Adrenal gland (tissue), 5 donors: ENCODE results near the gene WDR91.

ENCODE experiments used
- POLR2A ChIP-seq, 2 donors: fragments of 450-650 bp; IDR thresholded peaks; one replicate each; pipeline ENCODE4 v1.6.1; 2017; ENCODE audit warnings: antibody characterized with exemption in 2 of 2, mild to moderate bottlenecking in 2 of 2, moderate library complexity in 1 of 2
- TF ChIP-seq, protein P1 (sequence below), 6 experiments: fragments of 450-650 bp in 4 of 6; fragments of 200-600 bp in 2 of 6; sonication (generic) in 1 of 6; IDR thresholded peaks; 1 replicate in 5 of 6; 2 replicates in 1 of 6; pipeline versions ENCODE4 v1.5.1 to v1.8.0; 2016 to 2021; ENCODE audit warnings: antibody characterized with exemption in 6 of 6, mild to moderate bottlenecking in 2 of 6, moderate library complexity in 1 of 6
- donor health status: DM: no; HTN: no; CAD: no.

DNA sequence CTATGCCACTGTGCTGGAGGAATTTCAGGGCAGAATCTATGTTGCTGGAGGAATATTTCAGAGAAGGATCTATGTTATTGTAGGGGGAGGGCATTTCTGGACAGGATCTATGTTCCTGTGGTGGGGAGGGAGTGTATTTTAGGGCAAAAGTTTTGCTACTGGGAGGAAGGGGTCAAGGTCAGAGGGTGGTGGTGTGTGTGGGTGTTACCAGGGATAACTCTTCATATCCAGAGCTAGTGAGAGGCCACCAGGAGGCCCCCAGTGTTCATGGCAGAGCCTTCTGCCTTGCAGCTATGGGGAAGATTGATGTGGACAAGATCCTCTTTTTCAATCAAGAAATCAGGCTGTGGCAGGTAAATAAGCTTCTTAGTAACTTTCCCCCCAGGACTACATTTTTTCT lies 20.4 kb upstream of the WDR91 start:
- TF ChIP-seq, protein P1, sequence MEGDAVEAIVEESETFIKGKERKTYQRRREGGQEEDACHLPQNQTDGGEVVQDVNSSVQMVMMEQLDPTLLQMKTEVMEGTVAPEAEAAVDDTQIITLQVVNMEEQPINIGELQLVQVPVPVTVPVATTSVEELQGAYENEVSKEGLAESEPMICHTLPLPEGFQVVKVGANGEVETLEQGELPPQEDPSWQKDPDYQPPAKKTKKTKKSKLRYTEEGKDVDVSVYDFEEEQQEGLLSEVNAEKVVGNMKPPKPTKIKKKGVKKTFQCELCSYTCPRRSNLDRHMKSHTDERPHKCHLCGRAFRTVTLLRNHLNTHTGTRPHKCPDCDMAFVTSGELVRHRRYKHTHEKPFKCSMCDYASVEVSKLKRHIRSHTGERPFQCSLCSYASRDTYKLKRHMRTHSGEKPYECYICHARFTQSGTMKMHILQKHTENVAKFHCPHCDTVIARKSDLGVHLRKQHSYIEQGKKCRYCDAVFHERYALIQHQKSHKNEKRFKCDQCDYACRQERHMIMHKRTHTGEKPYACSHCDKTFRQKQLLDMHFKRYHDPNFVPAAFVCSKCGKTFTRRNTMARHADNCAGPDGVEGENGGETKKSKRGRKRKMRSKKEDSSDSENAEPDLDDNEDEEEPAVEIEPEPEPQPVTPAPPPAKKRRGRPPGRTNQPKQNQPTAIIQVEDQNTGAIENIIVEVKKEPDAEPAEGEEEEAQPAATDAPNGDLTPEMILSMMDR (IDR thresholded peaks at IDR 0.05) = no peak
- no peak for TF ChIP-seq POLR2A (IDR thresholded peaks at IDR 0.05)
